ENCODE results near the gene LDB2.

DNA sequence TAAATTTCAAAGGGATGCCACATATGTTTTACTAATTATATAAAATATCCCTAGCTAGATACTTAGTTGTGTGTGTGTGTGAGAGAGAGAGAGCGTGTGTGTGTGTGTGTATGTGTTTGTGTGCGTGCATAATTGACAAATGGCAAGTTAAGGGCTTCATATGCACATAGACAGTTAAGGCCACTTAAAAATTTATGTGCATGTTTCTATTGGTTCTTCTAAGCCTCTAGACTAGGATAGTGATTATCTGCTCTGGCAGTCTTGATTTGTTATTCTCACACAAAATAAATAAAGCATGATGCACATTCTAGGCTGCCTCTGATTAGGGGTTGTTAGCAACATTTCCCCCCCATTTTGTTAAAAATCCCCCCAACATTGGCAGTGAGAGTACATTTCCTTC is 393.2 kb downstream of the LDB2 start:
- TF ChIP-seq YY1 (IDR thresholded peaks at IDR 0.05; ENCODE audit: low read depth) (no peak), RAD21 (IDR thresholded peaks at IDR 0.05; ENCODE audit: low read depth) (no peak), EP300 (IDR thresholded peaks at IDR 0.05; ENCODE audit: borderline replicate concordance) (no peak), CEBPB (IDR thresholded peaks at IDR 0.05) (no peak), FOXM1 (IDR thresholded peaks at IDR 0.05; ENCODE audit: borderline replicate concordance, low read depth) (no peak), CREB1 (IDR thresholded peaks at IDR 0.05; ENCODE audit: low read depth) (no peak), NFIC (IDR thresholded peaks at IDR 0.05) (no peak), TAF1 (IDR thresholded peaks at IDR 0.05; ENCODE audit: low read depth) (no peak), TCF12 (IDR thresholded peaks at IDR 0.05; ENCODE audit: low read depth) (no peak), TEAD4 (IDR thresholded peaks at IDR 0.05) (no peak), ZBTB7A (IDR thresholded peaks at IDR 0.05; ENCODE audit: low read depth) (no peak)
- TF ChIP-seq, protein P1, sequence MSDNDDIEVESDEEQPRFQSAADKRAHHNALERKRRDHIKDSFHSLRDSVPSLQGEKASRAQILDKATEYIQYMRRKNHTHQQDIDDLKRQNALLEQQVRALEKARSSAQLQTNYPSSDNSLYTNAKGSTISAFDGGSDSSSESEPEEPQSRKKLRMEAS (IDR thresholded peaks at IDR 0.05) = no peak
- TF ChIP-seq, protein P2, sequence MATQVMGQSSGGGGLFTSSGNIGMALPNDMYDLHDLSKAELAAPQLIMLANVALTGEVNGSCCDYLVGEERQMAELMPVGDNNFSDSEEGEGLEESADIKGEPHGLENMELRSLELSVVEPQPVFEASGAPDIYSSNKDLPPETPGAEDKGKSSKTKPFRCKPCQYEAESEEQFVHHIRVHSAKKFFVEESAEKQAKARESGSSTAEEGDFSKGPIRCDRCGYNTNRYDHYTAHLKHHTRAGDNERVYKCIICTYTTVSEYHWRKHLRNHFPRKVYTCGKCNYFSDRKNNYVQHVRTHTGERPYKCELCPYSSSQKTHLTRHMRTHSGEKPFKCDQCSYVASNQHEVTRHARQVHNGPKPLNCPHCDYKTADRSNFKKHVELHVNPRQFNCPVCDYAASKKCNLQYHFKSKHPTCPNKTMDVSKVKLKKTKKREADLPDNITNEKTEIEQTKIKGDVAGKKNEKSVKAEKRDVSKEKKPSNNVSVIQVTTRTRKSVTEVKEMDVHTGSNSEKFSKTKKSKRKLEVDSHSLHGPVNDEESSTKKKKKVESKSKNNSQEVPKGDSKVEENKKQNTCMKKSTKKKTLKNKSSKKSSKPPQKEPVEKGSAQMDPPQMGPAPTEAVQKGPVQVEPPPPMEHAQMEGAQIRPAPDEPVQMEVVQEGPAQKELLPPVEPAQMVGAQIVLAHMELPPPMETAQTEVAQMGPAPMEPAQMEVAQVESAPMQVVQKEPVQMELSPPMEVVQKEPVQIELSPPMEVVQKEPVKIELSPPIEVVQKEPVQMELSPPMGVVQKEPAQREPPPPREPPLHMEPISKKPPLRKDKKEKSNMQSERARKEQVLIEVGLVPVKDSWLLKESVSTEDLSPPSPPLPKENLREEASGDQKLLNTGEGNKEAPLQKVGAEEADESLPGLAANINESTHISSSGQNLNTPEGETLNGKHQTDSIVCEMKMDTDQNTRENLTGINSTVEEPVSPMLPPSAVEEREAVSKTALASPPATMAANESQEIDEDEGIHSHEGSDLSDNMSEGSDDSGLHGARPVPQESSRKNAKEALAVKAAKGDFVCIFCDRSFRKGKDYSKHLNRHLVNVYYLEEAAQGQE (IDR thresholded peaks at IDR 0.05; ENCODE audit: low read depth) = no peak
- TF ChIP-seq, protein P3, sequence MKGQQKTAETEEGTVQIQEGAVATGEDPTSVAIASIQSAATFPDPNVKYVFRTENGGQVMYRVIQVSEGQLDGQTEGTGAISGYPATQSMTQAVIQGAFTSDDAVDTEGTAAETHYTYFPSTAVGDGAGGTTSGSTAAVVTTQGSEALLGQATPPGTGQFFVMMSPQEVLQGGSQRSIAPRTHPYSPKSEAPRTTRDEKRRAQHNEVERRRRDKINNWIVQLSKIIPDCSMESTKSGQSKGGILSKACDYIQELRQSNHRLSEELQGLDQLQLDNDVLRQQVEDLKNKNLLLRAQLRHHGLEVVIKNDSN (IDR thresholded peaks at IDR 0.05) = no peak
